Urothelium cell line (cell line): ENCODE results near the gene PFKP.

Experiments used
- DNase-seq: peaks from one replicate; pipeline ENCODE4 v3.0.0; 2011; ENCODE audit warnings: low spot score, mixed read lengths
- FAIRE-seq: peaks from 2 replicates; lab custom pipeline; 2011; peaks lifted over from hg19 to GRCh38; lab: Jason Lieb, UNC

PFKP gene

DNA sequence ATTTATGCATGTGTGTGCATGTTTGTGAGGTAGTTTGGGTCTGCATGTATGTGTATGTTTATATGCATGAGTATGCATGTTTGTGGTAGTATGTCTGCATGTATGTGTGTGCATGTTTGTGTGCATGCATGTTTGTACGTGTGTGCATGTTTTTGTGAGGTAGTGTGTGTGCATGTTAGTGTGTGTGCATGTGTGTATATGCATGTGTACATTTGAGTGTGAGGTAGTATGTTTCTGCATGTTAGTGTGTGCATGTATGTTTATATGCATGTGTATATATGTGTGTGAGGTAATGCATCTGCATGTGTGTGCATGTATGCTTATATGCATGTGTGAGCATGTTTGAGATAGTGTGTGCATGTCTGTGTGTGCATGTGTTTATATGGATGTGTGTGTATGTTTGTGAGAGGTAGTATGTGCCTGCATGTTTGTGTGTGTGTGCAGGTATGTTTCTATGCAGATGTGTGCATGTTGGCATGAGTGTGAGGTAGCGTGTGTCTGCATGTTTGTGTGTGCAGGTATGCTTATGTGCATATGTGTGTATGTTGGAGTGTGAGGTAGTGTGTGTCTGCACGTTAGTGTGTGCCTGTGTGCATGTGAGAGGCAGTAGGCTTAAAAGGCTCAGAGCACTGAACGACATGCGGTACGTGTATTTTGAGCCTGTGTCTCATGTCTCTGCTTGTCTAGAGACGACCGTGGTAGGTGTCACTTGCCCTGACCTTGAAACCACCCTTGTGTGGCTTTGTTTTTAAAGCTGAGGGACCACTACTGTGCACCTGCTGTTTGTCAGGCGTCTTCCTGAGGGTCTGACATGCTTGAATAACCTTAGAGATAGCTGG, 43.7 kb downstream of the PFKP start:
- FAIRE-seq (no peak), DNase-seq (no peak)

DNA sequence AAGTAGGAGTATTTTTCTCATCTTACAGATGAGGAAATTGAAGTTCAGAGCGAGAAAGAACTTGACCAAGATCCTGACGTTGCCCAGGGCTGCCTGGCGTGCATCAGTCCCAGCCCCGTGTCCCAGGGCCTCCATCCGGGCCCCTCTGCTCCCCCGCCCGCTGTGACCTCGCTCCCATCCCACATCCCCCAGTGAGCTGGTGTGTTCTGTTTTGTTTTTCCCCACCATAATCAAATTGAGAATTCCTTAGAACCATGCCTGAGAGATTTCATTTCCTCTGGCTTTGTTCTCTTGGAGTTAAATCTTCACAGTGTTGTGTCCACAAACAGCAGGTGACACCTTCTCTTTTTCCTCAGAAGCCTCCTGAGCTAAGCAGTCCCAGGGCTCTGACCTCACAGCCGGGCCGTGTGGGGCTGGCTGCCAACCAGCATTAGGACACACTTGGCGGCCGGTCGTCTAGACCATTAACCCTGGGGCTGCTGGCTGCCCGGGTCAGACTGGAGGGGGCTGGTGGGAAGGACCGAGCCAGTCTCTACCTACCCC, 44.3 kb downstream of the PFKP start:
- FAIRE-seq (no peak), DNase-seq (no peak)

DNA sequence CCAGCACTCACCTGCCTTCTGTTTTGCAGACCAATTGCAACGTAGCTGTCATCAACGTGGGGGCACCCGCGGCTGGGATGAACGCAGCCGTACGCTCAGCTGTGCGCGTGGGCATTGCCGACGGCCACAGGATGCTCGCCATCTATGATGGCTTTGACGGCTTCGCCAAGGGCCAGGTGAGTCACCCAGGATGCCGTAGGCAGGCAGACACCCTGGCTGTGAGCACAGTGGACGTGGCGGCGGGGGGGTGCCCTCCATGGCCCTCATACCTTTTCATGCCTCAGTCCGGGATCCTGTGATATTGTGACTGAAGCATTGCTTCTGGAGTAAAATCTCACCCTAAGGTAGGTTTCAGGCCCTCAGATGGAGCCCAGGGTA, 46.0 kb downstream of the PFKP start:
- DNase-seq: no peak
- no peak for FAIRE-seq

DNA sequence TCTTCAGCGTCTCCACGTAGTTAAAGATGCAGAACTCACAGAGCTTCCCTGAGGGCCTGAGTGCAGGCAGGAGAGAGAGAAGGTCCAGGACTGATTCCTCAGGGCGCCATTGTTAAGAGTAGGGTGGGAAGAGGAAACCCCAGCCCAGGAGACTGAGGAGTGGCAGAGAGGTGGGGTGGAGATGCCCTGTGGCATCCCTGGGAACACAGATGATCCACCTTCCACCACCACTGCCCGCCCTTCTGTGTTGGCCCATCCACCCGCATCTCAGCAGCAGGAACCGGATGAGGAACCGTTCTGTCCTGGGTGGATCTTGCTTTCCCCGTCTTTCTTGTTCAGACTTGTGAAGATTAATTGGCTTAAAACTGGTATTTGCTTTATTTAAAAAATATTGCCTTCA, 48.3 kb downstream of the PFKP start:
- FAIRE-seq: no peak

DNA sequence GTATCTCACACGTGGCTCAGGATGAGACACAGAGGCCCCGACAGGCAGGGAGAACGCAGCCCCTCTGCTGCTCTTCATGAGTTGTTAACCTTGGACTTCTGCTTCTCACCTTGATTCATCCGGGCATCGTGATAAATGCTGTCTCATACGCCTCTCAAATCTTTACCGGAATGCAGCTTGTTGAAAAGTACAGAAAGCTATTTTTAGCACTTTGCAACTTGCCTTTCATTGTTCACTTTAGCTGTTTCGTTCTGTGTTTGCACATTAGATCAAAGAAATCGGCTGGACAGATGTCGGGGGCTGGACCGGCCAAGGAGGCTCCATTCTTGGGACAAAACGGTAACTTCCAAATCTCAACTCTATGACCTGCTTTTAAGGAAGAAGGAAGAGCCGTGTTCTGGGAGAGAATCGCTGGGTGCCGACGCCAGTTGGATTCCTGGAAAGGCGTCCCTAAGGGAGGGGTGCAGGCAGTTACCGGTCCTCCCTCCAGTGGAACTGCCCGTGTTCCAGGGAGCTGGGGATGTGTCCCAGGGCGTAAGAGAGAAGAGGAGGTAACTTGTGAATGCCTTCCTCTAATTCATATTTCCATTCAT, 49.3 kb downstream of the PFKP start:
- no peak for FAIRE-seq
- no peak for DNase-seq

More for the DNA sequence above, 48.3 kb downstream of the PFKP start:
- no peak for DNase-seq

DNA sequence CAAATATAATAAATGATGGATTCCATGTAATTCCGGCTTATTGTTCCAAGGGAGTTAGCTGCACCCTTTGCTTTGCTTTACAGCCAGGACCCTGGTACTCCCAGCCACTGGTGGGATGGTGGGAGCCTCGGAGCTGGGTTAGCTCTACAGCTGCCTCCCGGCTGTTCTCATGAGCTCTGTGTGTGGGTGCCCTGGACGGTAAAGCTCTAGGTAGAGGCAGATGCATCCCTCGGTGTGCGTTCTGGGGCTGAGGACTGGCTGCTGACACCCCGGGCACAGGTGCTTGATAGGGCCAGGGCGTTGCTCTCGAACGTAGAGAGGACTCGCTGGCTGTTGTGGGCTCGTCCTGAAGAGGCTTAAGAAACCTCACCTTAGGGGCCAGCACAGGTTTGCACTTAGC, 50.1 kb downstream of the PFKP start:
- DNase-seq (no peak), FAIRE-seq (no peak)

DNA sequence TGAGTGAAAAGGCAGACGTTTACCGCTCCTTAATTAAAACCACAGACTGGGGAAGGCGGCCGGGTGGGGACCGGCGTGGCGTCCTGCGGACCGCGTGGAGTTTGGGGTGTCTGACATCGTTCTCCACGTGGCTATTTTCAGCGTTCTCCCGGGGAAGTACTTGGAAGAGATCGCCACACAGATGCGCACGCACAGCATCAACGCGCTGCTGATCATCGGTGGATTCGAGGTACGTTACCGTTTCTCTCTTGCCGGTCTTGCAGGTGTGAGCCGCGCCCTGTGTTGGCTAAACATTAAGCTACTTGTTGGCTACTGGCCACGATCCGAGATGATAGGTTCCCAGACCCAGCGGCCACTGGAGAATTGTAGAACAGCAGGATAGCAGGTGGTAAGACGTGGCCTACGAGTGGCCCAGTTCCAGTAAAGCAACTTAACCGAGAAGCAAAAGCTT, 51.3 kb downstream of the PFKP start:
- DNase-seq (no peak), FAIRE-seq (no peak)

DNA sequence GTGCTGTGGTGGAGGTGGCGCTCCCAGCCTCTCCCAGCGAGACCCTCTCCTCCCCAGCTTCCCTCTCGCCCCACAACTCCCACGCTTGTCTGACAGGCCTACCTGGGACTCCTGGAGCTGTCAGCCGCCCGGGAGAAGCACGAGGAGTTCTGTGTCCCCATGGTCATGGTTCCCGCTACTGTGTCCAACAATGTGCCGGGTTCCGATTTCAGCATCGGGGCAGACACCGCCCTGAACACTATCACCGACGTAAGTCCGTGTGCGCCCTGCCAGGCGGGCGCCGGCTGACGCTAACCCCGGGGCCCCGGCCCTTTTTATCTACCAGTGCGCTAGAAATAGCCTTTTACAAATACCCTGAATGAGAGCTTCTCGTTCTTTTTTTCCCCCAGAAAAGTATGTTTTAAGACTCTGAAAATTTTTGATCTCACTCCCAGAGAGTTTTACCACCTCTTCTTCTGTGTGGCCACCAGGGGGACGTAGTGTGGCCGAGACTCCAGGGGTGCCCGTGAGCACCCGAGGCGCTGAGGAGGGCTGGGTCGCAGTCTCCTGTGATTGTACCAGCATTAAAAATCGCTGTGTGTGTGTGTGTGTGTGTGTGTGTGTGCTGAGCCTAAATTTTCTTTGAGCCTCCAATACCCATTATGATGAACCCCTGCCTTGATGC, 52.6 kb downstream of the PFKP start:
- no peak for FAIRE-seq
- peak; percentile 3 for DNase-seq

DNA sequence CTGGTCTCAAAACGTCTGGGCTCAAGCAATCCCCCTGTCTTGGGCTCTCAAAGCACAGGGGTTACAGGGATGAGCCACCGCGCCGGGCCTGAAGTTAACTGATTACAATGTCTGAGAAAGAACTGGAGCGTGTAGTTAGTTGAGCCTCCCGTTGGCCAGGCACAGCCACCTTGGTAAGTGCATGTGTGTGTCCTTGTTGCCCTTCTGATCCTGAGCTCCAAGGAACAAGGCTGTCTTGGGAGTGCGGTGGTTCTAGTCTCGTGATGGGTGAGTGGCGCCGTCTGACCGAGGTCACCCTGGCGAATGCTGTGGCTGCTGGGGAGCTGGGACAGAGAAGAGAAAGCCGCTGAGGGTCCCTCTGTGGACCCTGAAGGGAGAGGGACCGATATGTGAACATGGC, 54.7 kb downstream of the PFKP start:
- FAIRE-seq (no peak), DNase-seq (no peak)

DNA sequence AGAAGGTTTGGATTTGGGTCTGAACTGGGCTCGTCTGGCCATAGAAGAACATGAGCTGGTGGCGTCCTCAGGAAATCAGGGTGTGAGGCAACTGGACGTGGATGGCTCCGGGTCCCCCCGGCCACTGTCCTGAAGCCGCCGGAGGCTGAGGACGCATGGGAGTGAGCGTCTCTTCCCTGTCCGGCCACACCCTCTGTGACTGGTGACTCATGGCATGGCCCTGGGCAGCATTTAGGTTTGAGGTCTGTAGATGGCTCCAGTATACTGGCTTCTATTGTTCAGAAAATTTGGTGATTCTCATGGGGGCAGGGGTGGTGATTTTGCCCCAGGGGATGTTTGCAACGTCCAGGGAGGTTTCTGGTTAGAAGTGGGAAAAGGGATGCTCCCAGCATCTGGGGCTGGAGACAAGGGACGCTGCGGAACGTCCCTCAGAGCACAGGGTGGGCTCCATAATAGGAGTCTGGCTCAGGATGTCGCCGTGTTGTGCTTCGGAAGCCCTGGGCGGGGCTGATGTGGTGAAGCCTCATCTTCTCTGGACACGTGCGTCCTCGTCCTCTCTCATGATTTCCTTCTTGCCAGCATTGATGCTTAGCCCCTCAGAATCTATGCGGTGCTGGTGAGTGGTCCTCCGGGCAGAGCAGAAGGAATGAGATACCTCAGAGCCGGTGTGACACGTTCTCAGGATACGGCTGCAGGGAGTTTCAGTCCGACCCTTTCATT, 55.3 kb downstream of the PFKP start:
- DNase-seq (no peak), FAIRE-seq (no peak)

DNA sequence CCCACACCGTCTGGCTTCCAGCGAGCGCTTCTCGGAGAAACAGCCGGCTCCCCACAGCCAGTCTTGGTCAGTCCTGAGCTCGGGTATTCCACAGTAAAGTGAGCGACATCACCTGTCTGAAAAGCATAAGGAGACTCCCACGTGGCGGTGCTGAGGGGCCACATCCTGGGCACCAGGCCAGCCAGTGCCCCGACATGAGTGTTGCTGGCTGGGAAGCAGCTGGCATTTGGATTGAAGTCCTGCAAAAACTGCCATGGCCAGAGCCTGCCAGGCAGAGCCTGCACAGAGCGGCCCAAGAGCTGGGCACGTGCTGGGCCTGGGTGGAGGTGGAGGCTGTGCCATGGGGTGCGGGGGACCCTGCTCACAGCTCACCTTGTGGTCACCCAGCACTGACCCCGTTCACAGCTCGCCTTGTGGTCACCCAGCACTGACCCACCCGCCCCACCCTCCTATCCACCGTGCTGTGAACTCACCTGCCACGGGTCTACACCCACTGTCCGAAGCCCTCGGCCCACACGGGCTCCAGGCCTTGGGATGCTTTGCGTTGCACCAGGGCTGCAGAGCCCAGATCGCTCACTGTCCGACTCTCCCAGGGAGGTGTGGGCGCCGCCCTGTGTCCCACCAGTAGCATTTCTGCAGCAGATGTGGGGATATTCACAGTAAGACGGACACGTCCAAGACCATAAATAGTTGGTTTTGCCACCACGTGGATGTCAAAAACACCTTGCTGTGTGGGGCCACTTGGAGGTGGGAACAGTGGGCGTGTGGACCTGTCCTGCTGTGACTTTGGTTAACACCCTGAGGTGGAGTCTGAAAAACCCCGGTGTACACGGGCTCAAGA, 56.4 kb downstream of the PFKP start:
- FAIRE-seq (no peak), DNase-seq (no peak)

DNA sequence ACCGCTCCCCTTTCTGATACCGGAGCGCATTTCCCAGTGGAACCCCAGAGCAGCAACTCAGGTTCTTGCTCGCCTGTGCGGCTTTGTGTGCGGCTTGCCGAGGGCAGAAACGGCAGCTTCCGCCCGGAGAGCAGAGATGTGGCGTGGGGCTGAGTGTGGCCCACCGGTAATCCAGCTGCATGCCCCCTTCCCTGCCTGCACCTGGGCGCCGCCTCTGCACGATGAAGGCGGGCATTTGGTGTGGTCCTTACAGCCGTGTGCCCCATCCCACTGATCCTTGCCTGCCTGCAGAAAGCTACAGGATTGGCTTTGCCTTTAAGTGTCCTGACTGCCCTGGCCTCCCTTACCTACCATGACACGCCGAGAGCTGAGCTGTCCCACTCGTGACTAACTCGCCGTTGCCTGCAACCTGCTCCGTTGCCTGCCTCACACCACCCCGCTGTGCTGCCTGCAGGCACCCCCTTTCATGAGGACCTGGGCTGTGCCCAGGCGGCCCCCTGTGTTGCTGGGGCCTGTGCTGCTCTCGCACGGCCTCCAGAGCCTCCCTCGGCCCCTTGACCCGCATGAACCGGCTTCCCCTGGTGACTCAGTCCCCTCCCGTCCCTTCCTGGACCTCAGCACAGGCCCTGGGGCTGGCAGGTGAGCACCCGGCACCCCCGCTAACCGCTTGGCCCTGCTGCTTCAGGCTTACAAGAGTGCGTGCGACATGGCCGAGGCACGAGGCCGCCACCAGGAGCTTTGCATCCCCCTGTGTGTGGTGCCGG, 57.2 kb downstream of the PFKP start:
- FAIRE-seq: no peak
- no peak for DNase-seq

DNA sequence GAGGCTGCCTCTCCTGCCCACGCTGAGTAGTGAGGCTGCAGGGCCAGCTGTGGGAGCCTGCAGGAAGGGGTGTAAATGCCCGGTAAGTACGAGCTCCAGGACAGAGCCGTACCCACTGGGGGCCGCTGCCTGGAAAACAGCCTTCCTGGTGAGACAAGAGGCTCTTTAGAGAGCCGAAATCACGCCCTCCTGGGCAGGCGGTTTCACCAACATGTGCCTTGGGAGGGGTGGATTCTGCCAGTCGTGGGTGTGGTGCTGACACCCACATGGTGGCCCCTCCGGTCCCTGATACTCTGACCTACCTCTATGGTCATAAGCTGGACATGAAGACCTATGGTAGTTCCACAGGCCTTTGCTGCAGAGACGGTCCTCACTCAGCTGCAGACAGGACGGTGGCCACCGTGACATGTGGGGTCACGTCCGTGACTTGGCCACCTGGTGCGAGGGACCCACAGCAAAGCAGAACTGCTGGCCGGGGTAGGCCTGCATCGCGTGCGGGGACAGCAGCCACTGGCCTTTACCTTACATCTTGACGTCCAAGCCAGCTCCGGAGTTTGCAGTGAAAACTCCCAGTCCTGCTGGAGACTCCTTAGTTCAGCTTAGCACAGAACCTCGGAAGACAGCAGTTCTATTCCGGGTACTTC, 58.3 kb downstream of the PFKP start:
- FAIRE-seq (no peak), DNase-seq (no peak)

DNA sequence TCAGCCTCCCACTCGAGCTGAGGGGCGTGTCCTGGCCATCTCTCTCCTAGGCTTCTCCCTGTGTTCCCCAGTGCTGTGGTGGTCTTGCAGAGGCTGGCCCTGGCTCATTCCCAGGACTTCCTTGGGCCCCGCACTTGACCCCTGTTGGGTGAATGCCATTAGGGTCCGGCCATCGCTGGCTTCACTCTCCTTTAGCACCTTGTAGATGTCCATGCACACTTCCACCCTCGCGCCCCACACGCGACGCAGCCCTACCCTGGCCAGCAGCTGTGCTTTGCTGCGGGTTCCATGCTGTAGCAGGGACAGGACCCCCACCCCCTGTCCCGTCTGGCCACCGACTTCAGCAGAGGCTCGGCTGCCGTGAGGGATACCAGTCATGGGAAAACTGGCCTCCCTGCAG, 58.9 kb downstream of the PFKP start:
- DNase-seq (no peak), FAIRE-seq (no peak)

DNA sequence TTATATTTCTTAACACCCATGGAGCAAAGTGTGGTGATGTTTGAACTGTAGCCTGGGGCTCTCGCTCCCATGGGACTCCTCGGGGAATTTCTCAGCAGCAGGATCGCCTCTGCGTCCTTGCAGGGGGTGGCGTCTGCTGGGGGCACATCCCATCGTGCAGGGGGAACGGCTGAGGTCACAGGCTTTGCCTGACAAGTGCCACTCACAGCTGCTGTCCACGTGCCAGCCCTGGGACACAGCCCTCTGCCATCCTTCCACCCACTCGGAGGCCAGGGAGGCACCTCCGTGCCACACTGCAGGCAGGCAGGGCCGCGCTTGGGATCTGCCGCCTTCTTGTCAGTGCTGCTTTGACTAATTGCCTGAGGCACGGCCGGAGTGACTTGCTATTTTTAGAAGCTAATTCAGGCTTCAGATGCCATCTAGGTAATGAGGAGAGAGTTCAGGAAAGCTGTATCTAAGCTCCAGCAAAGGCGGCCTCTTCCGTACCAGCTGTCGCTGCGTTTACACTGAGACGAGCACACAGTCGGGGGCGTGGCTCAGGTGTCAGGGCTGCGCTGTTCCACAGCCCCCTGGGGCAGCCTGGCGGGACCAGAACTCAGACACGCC, 59.5 kb downstream of the PFKP start:
- DNase-seq (no peak), FAIRE-seq (no peak)

DNA sequence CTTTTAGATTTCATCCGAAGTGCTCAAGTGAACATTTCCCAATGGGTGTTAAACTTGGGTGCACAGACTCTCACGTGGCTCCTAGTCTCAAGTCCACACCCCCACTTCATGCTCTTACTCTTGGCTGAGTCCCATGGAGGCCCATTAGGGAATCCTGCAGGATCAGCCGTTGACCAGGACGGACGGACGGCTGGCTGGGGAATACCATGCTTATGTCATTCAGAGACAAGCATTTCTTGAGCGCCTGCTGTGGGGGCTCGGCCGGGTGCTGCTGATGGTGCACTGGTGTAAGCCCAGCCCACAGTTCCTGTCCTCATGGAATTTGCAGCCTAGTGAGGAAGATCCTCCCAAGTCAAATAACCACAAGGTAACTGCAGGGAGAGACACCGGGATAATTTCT, 60.6 kb downstream of the PFKP start:
- FAIRE-seq: no peak

DNA sequence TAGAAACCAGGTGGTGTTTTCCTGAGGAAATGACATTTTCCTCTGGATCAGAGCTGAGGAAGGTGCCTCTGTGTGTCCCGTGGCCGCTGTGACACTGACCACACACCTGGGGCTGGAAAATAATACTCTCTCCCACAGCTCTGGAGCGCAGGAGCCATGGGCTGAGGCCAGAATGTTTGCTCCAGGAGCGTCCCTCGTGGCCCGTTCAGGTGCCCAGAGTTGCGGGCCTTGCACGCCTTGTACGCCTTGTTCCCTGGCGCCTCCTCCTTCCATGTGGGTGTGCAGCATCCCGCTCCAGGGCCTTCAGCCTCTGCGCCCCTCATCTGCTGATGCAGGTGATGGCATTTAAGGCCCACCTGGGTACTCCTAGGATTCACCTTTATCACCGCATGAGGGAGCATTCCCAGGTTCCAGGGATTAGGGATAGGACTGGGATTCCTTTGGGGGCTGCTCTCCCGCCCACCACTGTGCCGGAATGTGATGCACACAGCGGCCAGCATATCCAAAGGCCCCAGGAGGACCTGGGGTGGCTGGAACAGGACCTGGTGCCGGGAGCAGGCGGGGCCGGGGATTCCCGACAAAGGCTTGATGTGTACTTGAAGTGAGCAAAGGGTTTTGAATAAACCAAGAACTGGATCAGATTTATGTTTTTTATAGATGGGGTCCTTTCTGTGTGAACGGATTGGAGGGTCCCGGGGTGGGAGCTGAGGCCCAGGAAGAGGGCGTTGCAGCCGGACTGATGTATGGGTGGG, 61.2 kb downstream of the PFKP start:
- no peak for DNase-seq
- FAIRE-seq: no peak

More for the DNA sequence above, 60.6 kb downstream of the PFKP start:
- no peak for DNase-seq
